Stimulated activated CD8-positive, alpha-beta memory T cell treated with anti-CD3 and anti-CD28 coated beads, Interleukin-4, amount 100 ng/mL, for 48 hours (primary cell): ENCODE data around the gene NCMAP.

ENCODE experiments used
- DNase-seq: peaks from one replicate; pipeline ENCODE4 v3.0.0-alpha.2; 2020

NCMAP gene

DNA sequence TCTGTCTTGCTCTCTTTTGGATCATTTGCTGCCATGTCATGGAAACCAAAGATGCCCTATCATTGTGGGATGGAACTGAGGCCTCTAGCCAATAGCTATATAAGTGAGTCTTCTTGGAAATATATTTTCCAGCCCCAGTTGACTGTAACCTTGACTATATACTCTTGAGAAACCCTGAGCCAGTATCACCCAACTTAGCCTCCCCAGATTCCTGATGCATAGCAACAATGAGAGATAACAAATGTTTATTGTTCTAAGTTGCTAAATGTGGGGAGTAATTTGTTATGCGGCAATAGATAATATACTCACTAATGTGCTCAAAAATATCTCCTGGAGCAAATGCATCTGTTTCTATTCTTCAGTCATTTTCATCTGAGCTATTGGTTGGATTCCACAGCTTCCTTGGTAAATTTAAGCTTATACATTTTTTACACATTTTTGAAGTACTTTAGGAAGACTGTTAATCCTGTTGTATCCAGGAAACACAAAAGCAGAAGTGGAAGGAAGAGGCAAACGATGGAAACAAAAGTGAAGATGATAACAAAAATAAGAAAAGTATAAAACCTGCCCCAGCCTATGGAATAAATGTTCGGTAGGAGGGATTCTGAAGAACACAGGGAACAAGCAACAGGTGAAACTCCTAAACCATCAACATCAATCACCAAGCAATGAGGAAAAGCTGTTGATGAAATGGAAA lies 80.9 kb downstream of the NCMAP start:
- DNase-seq, result no peak

DNA sequence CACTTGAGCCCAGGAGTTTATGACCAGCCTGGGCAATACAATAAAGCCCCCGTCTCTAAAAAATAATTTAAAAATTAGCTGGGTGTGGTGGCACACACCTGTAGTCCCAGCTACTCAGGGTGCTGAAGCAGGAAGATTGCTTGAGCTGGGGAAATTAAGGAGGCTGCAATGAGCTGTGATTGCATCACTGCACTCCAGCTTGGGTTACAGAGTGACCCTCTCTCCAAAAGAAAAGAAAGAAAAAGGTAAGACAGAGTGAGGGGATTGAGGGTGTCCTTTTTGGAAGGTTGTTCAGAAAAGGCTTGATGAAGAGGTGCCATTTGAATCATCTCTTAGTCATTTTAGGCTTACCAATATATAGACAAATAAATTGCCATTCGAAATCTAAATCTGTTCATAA lies 83.2 kb downstream of the NCMAP start:
- DNase-seq, result no peak

DNA sequence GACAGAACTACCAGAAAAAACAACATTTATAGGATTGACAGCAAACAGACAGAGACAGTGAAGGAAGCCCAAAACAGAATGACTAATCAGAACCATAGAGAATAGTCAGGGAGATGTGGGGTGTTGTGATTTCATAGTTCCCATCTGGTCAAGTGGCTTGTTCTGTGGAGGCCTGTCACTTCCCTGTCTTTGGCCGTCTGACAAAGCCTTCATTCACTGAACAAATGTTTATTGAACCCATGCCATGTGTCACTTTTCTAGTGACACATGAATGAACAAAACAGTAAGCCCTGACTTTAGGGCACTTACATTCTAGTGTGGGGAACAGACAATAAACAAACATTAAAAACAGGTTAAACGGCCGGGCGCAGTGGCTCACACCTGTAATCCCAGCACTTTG lies 84.0 kb downstream of the NCMAP start:
- no peak for DNase-seq

DNA sequence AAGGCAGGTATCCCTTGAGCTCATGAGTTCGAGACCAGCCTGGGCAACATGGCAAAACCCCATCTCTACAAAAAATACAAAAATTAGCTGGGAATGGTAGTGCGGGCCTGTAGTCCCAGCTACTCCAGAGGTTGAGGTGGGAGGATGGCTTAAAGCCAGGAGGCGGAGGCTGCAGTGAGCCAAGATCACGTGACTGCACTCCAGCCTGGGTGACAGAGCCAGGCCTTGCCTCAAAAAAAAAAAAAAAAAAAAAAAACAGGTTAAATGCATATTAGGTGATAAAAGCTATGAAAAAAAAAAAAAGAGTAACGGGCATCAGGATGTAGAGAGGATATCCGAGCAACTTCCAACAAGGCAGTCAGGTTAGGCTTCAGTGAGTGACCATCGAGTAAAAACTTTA lies 84.4 kb downstream of the NCMAP start:
- no peak for DNase-seq

DNA sequence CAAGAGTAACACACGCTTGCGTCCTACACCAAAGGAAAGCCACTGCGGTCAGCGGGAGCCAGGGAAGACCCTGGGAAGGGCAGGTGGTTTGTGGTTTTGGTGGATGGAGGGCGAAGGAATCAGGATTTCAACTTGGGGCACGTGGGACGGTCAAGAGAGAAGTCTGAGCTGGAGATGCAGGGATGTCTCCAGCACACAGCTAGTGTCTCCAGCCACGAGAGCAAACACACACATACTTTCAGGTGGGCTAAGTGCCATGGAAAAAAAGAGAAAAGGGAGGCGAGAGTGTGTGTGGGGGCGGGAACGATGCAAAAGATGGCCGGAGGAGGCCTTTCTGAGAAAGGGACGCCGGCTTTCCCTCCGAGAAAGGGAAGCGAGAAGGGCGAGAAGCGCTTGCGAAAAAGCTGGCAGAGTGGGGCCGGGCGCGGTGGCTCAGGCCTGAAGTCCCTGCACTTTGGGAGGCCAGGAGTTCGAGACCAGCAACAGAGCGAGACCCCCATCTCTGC lies 85.8 kb downstream of the NCMAP start:
- peak; percentile 65 for DNase-seq

DNA sequence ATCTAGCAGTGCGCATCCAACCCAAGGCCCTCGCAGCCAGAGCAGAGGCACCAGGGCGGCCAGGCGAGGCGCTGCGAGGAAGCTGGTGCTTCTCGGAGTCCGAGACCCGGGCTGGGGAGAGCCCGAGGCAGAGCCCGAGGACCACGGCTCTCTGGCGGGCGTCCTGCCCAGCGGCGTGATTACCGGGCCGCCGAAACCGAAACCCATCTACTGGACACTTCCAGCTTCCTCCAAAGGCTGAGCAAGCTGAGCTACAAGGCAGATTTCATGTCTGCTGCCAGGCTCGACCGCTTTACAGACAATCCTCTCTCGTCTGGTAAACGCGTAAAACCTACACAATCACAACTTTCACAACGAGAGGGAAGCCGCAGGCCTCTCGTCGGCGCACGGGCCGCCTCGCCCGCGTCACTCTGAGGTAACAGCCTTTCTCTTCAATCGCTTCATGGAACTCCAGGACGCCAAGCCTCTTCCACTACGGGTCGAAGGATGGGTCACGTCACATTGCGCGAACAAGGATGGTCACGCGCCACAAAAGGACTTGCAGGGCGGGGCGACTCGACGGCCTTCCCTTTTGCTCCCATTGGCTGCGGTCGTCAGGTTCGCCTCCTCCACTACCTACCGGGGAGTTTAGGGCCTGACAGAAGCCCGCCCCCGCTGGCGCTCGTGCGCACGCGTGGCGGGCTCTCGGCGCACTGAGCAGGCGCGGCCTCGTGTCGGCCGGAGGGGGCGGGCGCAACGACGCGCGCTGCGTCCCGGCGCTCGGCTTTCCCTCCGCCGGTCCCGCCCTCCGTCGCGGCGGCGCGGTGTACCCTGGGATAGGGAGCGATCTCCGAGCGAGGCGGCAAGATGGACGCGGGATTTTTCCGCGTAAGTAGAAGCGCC lies 86.8 kb downstream of the NCMAP start, which contains the start of gene SRRM1:
TSS of gene SRRM1 (plus strand) at position 822 of the 882 bp plus-strand sequence. CDS start at position 847, 25 bp downstream.
- DNase-seq, result peak; percentile 98

DNA sequence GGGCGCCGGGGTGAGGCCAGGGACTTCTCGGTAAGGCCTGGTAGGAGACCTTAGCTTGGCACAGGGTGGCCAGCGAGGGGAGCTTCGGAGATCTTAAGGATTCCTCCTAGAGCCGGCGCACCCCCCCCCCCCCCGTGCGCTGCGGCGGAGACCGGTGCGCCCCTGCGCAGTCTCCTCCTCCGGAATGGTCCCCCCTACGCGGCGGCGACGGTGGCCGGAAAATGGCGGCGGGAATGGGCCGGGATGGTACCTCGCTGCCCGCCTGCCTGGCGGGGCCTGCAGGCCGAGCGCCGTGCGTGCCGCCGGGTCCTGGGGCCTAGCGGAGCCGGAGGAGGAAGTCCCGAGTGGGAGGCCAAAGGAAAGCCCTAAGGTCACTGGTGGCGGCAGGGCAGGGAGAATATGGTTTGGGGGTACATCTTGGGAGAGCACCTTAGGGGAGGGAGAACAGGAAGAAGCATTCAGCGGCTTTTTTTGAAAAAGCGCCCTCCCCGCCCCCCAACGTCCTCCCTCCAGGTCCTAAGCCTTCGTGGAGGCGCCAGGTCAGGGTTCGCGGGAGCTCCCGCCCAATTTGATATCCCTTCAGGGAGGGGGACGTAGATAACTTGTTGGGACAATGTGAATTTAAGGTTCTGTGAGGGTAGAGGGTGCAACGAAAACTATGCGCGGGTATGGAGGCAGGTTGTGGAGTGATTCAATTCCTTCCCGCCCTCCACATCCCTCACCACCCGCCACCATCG lies 87.6 kb downstream of the NCMAP start:
- no peak for DNase-seq

DNA sequence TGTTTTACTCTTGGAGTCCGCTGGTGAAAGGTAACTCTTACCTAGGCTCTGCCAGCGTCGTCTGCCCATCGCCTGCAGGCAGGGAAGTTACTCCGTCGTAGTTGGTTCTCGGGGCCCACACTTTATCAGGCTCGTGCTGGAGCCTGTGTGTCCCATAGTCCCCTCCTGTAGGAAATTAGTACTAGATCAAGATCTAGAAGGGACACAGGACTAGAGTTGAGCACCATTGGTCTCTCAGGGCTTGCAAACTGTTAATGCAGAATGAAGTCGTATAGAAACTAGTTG lies 88.2 kb downstream of the NCMAP start:
- peak; percentile 51 for DNase-seq

DNA sequence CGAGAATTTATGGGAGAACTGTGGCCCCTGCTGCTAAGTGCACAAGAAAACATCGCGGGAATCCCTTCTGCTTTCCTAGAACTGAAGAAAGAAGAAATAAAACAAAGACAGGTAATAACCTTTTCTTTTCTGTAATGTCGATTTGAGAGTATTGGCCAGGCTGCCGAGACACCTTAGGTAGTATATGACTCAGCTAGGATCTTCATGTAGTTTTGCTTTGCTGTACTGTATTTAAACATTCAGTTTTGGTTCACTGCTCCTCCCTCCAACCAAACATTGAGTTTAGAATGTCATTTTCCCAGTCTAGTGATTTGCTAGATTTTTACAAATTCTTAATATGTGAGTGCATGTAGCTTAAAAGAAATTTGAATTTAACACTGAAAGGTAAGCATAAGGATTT lies 93.0 kb downstream of the NCMAP start:
- no peak for DNase-seq

DNA sequence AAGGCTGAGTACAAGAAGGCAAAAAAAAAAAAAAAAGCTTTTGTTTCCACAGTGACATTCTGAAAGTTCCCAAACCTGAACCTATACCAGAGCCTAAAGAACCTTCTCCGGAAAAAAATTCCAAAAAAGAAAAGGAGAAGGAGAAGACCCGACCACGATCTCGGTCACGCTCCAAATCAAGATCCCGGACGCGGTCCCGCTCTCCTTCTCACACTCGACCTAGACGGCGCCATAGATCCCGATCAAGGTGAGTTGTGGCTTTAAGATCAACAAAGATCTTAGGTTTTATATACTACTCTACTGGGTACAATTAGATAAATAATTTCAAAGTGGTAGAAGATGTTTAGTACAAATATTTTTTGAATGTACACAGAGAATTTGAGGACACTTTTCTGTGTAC lies 96.5 kb downstream of the NCMAP start:
- DNase-seq, result no peak

DNA sequence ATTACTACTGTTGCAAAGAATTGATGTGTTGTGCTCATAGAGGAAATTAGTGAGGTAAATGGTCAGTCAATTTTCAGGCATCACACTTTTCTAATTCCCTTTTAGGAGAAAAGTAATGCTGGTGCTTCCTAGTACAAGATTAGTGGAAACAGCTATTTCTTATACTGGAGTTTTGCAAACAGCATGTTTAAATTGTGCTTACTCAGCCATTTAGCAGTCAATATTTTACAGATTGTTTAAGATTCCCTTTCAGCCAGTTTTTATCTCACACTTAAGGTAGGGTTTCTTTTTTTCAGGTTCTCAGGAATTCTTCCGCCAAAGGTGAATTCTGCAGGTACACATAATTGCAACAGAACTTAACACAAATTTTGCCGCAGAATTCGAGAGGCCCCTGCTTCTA lies 98.1 kb downstream of the NCMAP start:
- no peak for DNase-seq

DNA sequence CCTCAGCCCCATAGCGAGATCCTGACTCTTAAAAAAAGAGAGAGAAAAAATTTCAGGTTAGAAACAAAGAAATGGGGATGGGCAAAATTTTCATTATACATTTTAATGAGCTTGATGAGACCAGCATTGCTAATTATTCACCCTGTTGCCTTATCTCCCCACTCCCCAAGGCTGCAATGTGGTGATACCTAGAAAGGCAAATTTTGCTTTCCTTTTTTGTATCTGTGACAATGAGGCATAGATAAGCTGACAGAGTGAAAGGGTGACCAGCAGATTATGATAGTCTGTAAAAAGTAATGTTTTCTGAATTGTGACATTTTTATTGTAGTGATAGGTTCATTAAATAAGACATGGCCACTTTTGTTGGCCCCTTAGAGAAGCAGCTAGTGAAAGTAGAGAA lies 100.2 kb downstream of the NCMAP start:
- DNase-seq, result no peak

DNA sequence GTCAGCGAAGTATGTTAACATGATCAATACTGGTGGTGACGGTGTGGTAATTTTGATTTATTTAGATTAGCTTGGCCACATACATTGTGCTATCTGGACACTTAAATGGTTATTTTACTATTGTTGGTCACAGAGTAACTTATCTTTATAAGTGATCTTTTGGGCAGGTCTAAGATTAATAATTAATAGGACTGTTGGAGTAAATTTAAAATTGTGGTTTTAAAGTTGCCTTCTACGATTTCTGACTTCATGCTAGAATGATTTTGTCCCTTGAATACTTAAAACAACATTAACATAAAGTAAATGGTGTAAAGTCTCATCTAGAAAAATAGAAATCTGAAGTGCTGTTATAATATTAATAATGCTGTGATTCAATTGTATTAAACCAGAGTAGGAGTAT lies 101.9 kb downstream of the NCMAP start:
- DNase-seq, result no peak
